UCSD-AML1 (cell line): ENCODE results near the gene EDA.
"Not testable (repeated sequence)": the region's sequence is repeated elsewhere in the genome, so short reads cannot be mapped to it uniquely, and the experiment has no call there.

ENCODE experiments used
- DNase-seq: peaks from one replicate; lab custom pipeline; 2025; ENCODE audit not compliant: unreplicated experiment; lab: John Stamatoyannopoulos, UW

The EDA gene

GRCh38 chrX:69948276-69948797 lies 332.4 kb downstream of the EDA start:
- DNase-seq = no peak

- no peak for DNase-seq
These were observed 335.8 kb downstream of the EDA start for GRCh38 chrX:69951753-69952152.

- no peak for DNase-seq
These were observed 343.8 kb downstream of the EDA start for GRCh38 chrX:69959712-69960111.

GRCh38 chrX:69961365-69962072 lies 345.6 kb downstream of the EDA start:
- no peak for DNase-seq

GRCh38 chrX:69968950-69969349 lies 353.0 kb downstream of the EDA start:
- no peak for DNase-seq

- no peak for DNase-seq
These were observed 353.5 kb downstream of the EDA start for GRCh38 chrX:69969460-69969859.

- DNase-seq = no peak
These were observed 371.8 kb downstream of the EDA start for GRCh38 chrX:69987691-69988090.

- no peak for DNase-seq
These were observed 373.1 kb downstream of the EDA start for GRCh38 chrX:69988955-69989394.

GRCh38 chrX:69991685-69992084 lies 375.8 kb downstream of the EDA start:
- DNase-seq = no peak

- DNase-seq = no peak
These were observed 377.6 kb downstream of the EDA start for GRCh38 chrX:69993494-69993893.

- DNase-seq = no peak
These were observed 379.6 kb downstream of the EDA start for GRCh38 chrX:69995362-69996112.

- no peak for DNase-seq
These were observed 380.2 kb downstream of the EDA start for GRCh38 chrX:69996113-69996468.

GRCh38 chrX:69998299-69998698 lies 382.4 kb downstream of the EDA start:
- not testable (repeated sequence) for DNase-seq

- DNase-seq = no peak
These were observed 385.4 kb downstream of the EDA start for GRCh38 chrX:70001269-70001668.

- DNase-seq = no peak
These were observed 385.9 kb downstream of the EDA start for GRCh38 chrX:70001708-70002341.

GRCh38 chrX:70007946-70008345 lies 392.0 kb downstream of the EDA start:
- no peak for DNase-seq

GRCh38 chrX:70009049-70009448 lies 393.1 kb downstream of the EDA start:
- no peak for DNase-seq

GRCh38 chrX:70009970-70010369 lies 394.1 kb downstream of the EDA start:
- no peak for DNase-seq

GRCh38 chrX:70012756-70013155 lies 396.8 kb downstream of the EDA start:
- no peak for DNase-seq

GRCh38 chrX:70013466-70014381 lies 397.8 kb downstream of the EDA start:
- DNase-seq = no peak

GRCh38 chrX:70016513-70016912 lies 400.6 kb downstream of the EDA start:
- no peak for DNase-seq
